HCT116 (cell line): ENCODE measurements around the gene ALG6. TPM values are rescaled to one million over a fixed set of nuclear protein-coding genes. Genes with fewer than 3 reads are reported as not detected.

Experiments
- ATAC-seq: fragments of 200-7000 bp; cut with Tn5 transposase; 2 replicates; pipeline ENCODE4 v1.9.1; 2020; ENCODE audit warnings: mild to moderate bottlenecking, moderate library complexity
- BruUV-seq: library from RNA; stranded (reverse); fragments of 400-500 nt; replicated peaks from 2 replicates; lab custom pipeline; 2021; lab: Mats Ljungman, UMichigan
- CTCF ChIA-PET: fragments of 300-600 bp; sonication (Branson Sonifier 250); formaldehyde crosslinking; loops from one replicate; lab custom pipeline; 2021; ENCODE audit warnings: antibody characterized with exemption; lab: Charles Lee
- POLR2A ChIA-PET: fragments of 300-600, 350-600 bp; sonication (Branson Sonifier 250); formaldehyde crosslinking; loops from one replicate; lab custom pipeline; 2021; ENCODE audit warnings: antibody characterized with exemption; lab: Charles Lee
- RAD21 ChIA-PET, 2 experiments: fragments of 300-600 bp; sonication (Branson Sonifier 250); formaldehyde crosslinking; loops; one replicate each; lab custom pipeline; 2023; ENCODE audit warnings: low total read pairs in 2 of 2; ENCODE audit not compliant: uncharacterized antibody in 2 of 2, unreplicated experiment in 2 of 2, low non-redundant PET in 1 of 2; lab: Charles Lee
- DNase-seq: peaks from one replicate; pipeline ENCODE4 v3.0.0-alpha.2; 2010; ENCODE audit warnings: low read depth, low spot score
- H2AFZ ChIP-seq: fragments of 200-600 bp; shearing (Covaris generic), sonication (generic); 2 replicates; pipeline ENCODE4 v1.6.1; 2017; ENCODE audit warnings: low read depth, mixed run types, mixed read lengths, antibody characterized with exemption, low read length; ENCODE audit not compliant: poor library complexity, severe bottlenecking
- H3K27ac ChIP-seq: 2 replicates; pipeline ENCODE4 v1.5.1; 2012; ENCODE audit warnings: low read depth, low read length
- H3K27me3 ChIP-seq: fragments of 200-600 bp; sonication (generic); 2 replicates; pipeline ENCODE4 v1.6.1; 2016; ENCODE audit warnings: mixed run types, low read length, mixed read lengths; ENCODE audit not compliant: insufficient read depth
- H3K36me3 ChIP-seq, 2 experiments: fragments of 200-500 bp in 1 of 2; fragments of 200-600 bp in 1 of 2; sonication (Bioruptor generic) in 1 of 2; sonication (generic) in 1 of 2; 2 replicates each; pipeline versions ENCODE4 v1.5.1 to v1.6.1; 2014 to 2016; ENCODE audit warnings: low read length in 2 of 2, inconsistent platforms in 1 of 2, mixed read lengths in 1 of 2, mixed run types in 1 of 2; ENCODE audit not compliant: insufficient read depth in 2 of 2, control insufficient read depth in 1 of 2
- H3K4me1 ChIP-seq, 2 experiments: fragments of 200-600 bp in 1 of 2; sonication (generic) in 1 of 2; 2 replicates each; pipeline versions ENCODE4 v1.5.1 to v1.6.1; 2012 to 2017; ENCODE audit warnings: low read length in 2 of 2, inconsistent platforms in 1 of 2, mild to moderate bottlenecking in 1 of 2, mixed read lengths in 1 of 2, mixed run types in 1 of 2, moderate library complexity in 1 of 2; ENCODE audit not compliant: insufficient read depth in 2 of 2, control insufficient read depth in 1 of 2
- H3K4me2 ChIP-seq: fragments of 200-600 bp; sonication (generic); 2 replicates; pipeline ENCODE4 v1.6.1; 2017; ENCODE audit warnings: mixed run types, low read length, mixed read lengths
- H3K4me3 ChIP-seq, 2 experiments: fragments of 200-600 bp in 1 of 2; sonication (generic) in 1 of 2; replicated peaks in 1 of 2; 2 replicates each; pipeline ENCODE4 v1.5.1; 2011 to 2016; ENCODE audit warnings: low read length in 2 of 2, control low read depth in 1 of 2, low read depth in 1 of 2, mild to moderate bottlenecking in 1 of 2, mixed read lengths in 1 of 2, mixed run types in 1 of 2
- H3K79me2 ChIP-seq: fragments of 200-600 bp; sonication (generic); 2 replicates; pipeline ENCODE4 v1.6.1; 2017; ENCODE audit warnings: mild to moderate bottlenecking, mixed run types, low read length, moderate library complexity, mixed read lengths; ENCODE audit not compliant: insufficient read depth
- H3K9ac ChIP-seq: fragments of 200-600 bp; sonication (generic); 2 replicates; pipeline ENCODE4 v1.6.1; 2016; ENCODE audit warnings: low read length, mixed read lengths
- H3K9me2 ChIP-seq: fragments of 200-600 bp; sonication (generic), shearing (Covaris generic); 2 replicates; pipeline ENCODE4 v1.6.1; 2017; ENCODE audit warnings: mixed run types, mild to moderate bottlenecking, moderate library complexity; ENCODE audit not compliant: insufficient read depth
- H3K9me3 ChIP-seq, 2 experiments: fragments of 200-500 bp in 1 of 2; fragments of 200-600 bp in 1 of 2; sonication (Bioruptor generic) in 1 of 2; sonication (generic) in 1 of 2; 2 replicates each; pipeline ENCODE4 v1.6.1; 2014 to 2017; ENCODE audit warnings: low read length in 2 of 2, mixed read lengths in 2 of 2, inconsistent platforms in 1 of 2, low read depth in 1 of 2, mild to moderate bottlenecking in 1 of 2, mixed run types in 1 of 2, moderate library complexity in 1 of 2; ENCODE audit not compliant: control insufficient read depth in 1 of 2, insufficient read depth in 1 of 2
- H4K20me1 ChIP-seq: fragments of 200-600 bp; sonication (generic), shearing (Covaris generic); 2 replicates; pipeline ENCODE4 v1.6.1; 2017; ENCODE audit warnings: mixed run types, mild to moderate bottlenecking, moderate library complexity; ENCODE audit not compliant: insufficient read depth
- ATF3 ChIP-seq: IDR thresholded peaks from 2 replicates; pipeline ENCODE4 v1.6.1; 2012
- EGR1 ChIP-seq: IDR thresholded peaks from 2 replicates; pipeline ENCODE4 v1.6.1; 2012; ENCODE audit warnings: low read depth
- ELF1 ChIP-seq: IDR thresholded peaks from 2 replicates; pipeline ENCODE4 v1.6.1; 2012; ENCODE audit warnings: low read depth, borderline replicate concordance
- EZH2 ChIP-seq: fragments of 200-600 bp; sonication (generic); IDR thresholded peaks from 2 replicates; pipeline ENCODE4 v1.6.1; 2017; ENCODE audit warnings: antibody characterized with exemption, mixed run types
- EZH2phosphoT487 ChIP-seq: fragments of 200-600 bp; IDR thresholded peaks from 2 replicates; pipeline ENCODE4 v1.6.1; 2018; ENCODE audit warnings: antibody characterized with exemption, borderline replicate concordance
- FOSL1 ChIP-seq: IDR thresholded peaks from 2 replicates; pipeline ENCODE4 v1.6.1; 2012; ENCODE audit warnings: low read depth
- JUND ChIP-seq: IDR thresholded peaks from 2 replicates; pipeline ENCODE4 v1.6.1; 2012
- MAX ChIP-seq: IDR thresholded peaks from 2 replicates; pipeline ENCODE4 v1.6.1; 2012
- POLR2A ChIP-seq: IDR thresholded peaks from 2 replicates; pipeline ENCODE4 v1.7.0; 2011; ENCODE audit warnings: borderline replicate concordance; ENCODE audit not compliant: insufficient read depth, insufficient read length; ENCODE audit errors: extremely low read depth
- POLR2AphosphoS5 ChIP-seq: IDR thresholded peaks from 2 replicates; pipeline ENCODE4 v1.6.1; 2011; ENCODE audit warnings: mild to moderate bottlenecking, low read depth, low read length, moderate library complexity
- RAD21 ChIP-seq: IDR thresholded peaks from 2 replicates; pipeline ENCODE4 v1.6.1; 2012; ENCODE audit warnings: low read depth, mild to moderate bottlenecking
- REST ChIP-seq: IDR thresholded peaks from 2 replicates; pipeline ENCODE4 v1.6.1; 2012; ENCODE audit warnings: low read depth
- SIN3A ChIP-seq: IDR thresholded peaks from 2 replicates; pipeline ENCODE4 v1.6.1; 2012; ENCODE audit warnings: low read depth
- SRF ChIP-seq: IDR thresholded peaks from 2 replicates; pipeline ENCODE4 v1.6.1; 2012; ENCODE audit warnings: low read depth
- TCF7L2 ChIP-seq: IDR thresholded peaks from 2 replicates; pipeline ENCODE4 v1.7.0; 2011; ENCODE audit warnings: borderline replicate concordance, inconsistent platforms; ENCODE audit not compliant: insufficient read depth, insufficient read length; ENCODE audit errors: extremely low read depth
- YY1 ChIP-seq: IDR thresholded peaks from 2 replicates; pipeline ENCODE4 v1.6.1; 2011; ENCODE audit warnings: low read length, low read depth, moderate library complexity, mild to moderate bottlenecking; ENCODE audit not compliant: insufficient replicate concordance; ENCODE audit errors: extremely low read depth
- ZBTB33 ChIP-seq: IDR thresholded peaks from 2 replicates; pipeline ENCODE4 v1.6.1; 2011; ENCODE audit warnings: mild to moderate bottlenecking, low read length, moderate library complexity; ENCODE audit not compliant: insufficient replicate concordance; ENCODE audit errors: extremely low read depth
- ZNF274 ChIP-seq: fragments of 200-500 bp; sonication (Bioruptor generic); IDR thresholded peaks from 2 replicates; pipeline ENCODE4 v1.6.1; 2014; ENCODE audit warnings: mild to moderate bottlenecking, low read depth, low read length, inconsistent platforms
- intact Hi-C: fragments of 100-400 bp; cut with micrococcal nuclease; formaldehyde crosslinking; loops from 2 replicates; pipeline ENCODE4 v1.10.0; 2022
- total RNA-seq: library from RNA; stranded (reverse); gene quantifications from one replicate; pipeline ENCODE4 v1.2.1, GENCODE V29; 2021; ENCODE audit not compliant: unreplicated experiment

The ALG6 gene
- total RNA-seq, 1 experiment from 2014 or later, result 14.7 TPM

- Histone ChIP-seq H2AFZ (no peak overlapping the region), H3K4me2 (no peak overlapping the region), H3K4me1 (no peaks in the 10 kb centered on the region), H3K27ac (no peak overlapping the region), H3K9ac (no peak overlapping the region), H3K36me3 (0 out of 4 replicates have a peak, but pooled peaks cover 0 to under 1% of the 10 kb centered on the region in 2 experiments), H3K4me3 (no peak overlapping the region), H3K79me2 (no peaks in the 10 kb centered on the region), H4K20me1 (no peaks in the 10 kb centered on the region), H3K27me3 (no peaks in the 10 kb centered on the region), H3K9me2 (no peaks in the 10 kb centered on the region), H3K9me3 (no peaks in the 10 kb centered on the region)
- ATAC-seq (no peak), DNase-seq (no peak)
- BruUV-seq, result no TSS peak
- ChIA-PET CTCF (no interaction called here), POLR2A (no interaction called here), RAD21 (no interaction called here)
- TF ChIP-seq SRF (no peak), EZH2 (no peak), YY1 (no peak), FOSL1 (no peak), ELF1 (no peak), TCF7L2 (no peak), MAX (no peak), SIN3A (no peak), ATF3 (no peak), ZBTB33 (no peak), REST (no peak), POLR2AphosphoS5 (no peak), POLR2A (no peak), JUND (no peak), ZNF274 (no peak), EZH2phosphoT487 (no peak), EGR1 (no peak), RAD21 (no peak)
- intact Hi-C loops, result no loop called here
Measured at GRCh38 chr1:63423649-63424048, 56.2 kb downstream of the ALG6 start.
